Neural progenitor cell (in vitro differentiated cells): Measurements from ENCODE around the gene PGLYRP4.

Experiments used
- CTCF ChIP-seq: fragments of 200-600 bp; sonication (generic); IDR thresholded peaks from 2 replicates; pipeline ENCODE4 v1.5.1; 2017; ENCODE audit warnings: antibody characterized with exemption, mild to moderate bottlenecking
- EZH2phosphoT487 ChIP-seq: fragments of 200-600 bp; sonication (generic); IDR thresholded peaks from 2 replicates; pipeline ENCODE4 v1.6.1; 2017; ENCODE audit warnings: antibody characterized with exemption

- TF ChIP-seq CTCF: peak; percentile 94
- no peak for TF ChIP-seq EZH2phosphoT487
These were observed 3.9 kb upstream of the PGLYRP4 start for GRCh38 chr1:153352523-153352922.
